ENCODE measurements around the gene C5orf63.

DNA sequence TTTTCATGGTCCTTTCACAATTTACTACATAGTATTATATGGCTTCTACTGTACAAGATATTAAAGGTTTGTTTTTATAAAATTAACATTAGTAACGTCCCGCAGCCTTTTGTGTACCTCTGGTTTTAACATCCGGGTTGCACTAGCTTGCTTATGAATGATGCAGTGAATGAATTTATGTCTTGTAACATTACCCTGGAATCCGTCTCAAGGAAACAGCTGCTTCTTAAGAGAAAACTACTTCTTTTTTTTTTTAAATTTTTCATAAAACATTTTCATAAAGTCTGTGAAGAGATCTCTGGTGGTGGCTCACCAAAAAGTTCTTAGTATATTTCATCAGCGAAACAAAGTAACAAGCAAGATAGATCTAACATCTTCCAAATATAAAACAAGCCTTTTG is 66.6 kb downstream of the C5orf63 start:
- TF ChIP-seq, protein P1, sequence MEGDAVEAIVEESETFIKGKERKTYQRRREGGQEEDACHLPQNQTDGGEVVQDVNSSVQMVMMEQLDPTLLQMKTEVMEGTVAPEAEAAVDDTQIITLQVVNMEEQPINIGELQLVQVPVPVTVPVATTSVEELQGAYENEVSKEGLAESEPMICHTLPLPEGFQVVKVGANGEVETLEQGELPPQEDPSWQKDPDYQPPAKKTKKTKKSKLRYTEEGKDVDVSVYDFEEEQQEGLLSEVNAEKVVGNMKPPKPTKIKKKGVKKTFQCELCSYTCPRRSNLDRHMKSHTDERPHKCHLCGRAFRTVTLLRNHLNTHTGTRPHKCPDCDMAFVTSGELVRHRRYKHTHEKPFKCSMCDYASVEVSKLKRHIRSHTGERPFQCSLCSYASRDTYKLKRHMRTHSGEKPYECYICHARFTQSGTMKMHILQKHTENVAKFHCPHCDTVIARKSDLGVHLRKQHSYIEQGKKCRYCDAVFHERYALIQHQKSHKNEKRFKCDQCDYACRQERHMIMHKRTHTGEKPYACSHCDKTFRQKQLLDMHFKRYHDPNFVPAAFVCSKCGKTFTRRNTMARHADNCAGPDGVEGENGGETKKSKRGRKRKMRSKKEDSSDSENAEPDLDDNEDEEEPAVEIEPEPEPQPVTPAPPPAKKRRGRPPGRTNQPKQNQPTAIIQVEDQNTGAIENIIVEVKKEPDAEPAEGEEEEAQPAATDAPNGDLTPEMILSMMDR (IDR thresholded peaks at IDR 0.05; ENCODE audit: insufficient read depth, low read length) = no peak
- no peak for TF ChIP-seq POLR2AphosphoS5 (IDR thresholded peaks at IDR 0.05; ENCODE audit: low read depth)

All from HL-60 (cell line).